Neural cell (in vitro differentiated cells): Measurements from ENCODE around the gene LRSAM1. TPM values are rescaled to one million over a fixed set of nuclear protein-coding genes. Genes with fewer than 3 reads are reported as not detected.

ENCODE experiments used
- H2AFZ ChIP-seq: fragments of 200-600, 300-800 bp; sonication (generic), shearing (Covaris generic); 2 replicates; pipeline ENCODE4 v1.6.0; 2014; ENCODE audit warnings: low read depth, mild to moderate bottlenecking, antibody characterized with exemption, low read length, moderate library complexity
- H3F3A ChIP-seq: fragments of 200-600 bp; shearing (Covaris generic); 2 replicates; pipeline ENCODE4 v1.6.1; 2016; ENCODE audit warnings: mild to moderate bottlenecking, moderate library complexity, mixed read lengths, antibody characterized with exemption, low read length; ENCODE audit not compliant: insufficient read depth, poor library complexity, severe bottlenecking
- H3K27ac ChIP-seq: fragments of 200-600, 300-800 bp; sonication (generic), shearing (Covaris generic); 2 replicates; pipeline ENCODE4 v1.5.1; 2014; ENCODE audit warnings: mild to moderate bottlenecking, low read length, moderate library complexity
- H3K27me3 ChIP-seq: fragments of 300-800, 200-600 bp; sonication (generic), shearing (Covaris generic); 2 replicates; pipeline ENCODE4 v1.6.0; 2014; ENCODE audit warnings: mild to moderate bottlenecking, low read depth, low read length, moderate library complexity; ENCODE audit not compliant: insufficient read depth
- H3K36me3 ChIP-seq: fragments of 300-800, 200-600 bp; sonication (generic), shearing (Covaris generic); 2 replicates; pipeline ENCODE4 v1.5.1; 2014; ENCODE audit warnings: mild to moderate bottlenecking, antibody characterized with exemption, low read length, moderate library complexity; ENCODE audit not compliant: insufficient read depth
- H3K4me2 ChIP-seq: fragments of 300-800, 200-600 bp; sonication (generic), shearing (Covaris generic); 2 replicates; pipeline ENCODE4 v1.6.0; 2014; ENCODE audit warnings: mild to moderate bottlenecking, low read length
- H3K4me3 ChIP-seq: fragments of 300-800, 200-600 bp; sonication (generic), shearing (Covaris generic); 2 replicates; pipeline ENCODE4 v1.5.1; 2014; ENCODE audit warnings: mild to moderate bottlenecking, low read length, moderate library complexity
- H3K79me2 ChIP-seq: fragments of 200-600 bp; shearing (Covaris generic); replicated peaks from 2 replicates; pipeline ENCODE4 v1.6.0; 2014; ENCODE audit warnings: mild to moderate bottlenecking, low read length, moderate library complexity; ENCODE audit not compliant: insufficient read depth
- H3K9ac ChIP-seq: fragments of 300-800, 200-600 bp; sonication (generic), shearing (Covaris generic); 2 replicates; pipeline ENCODE4 v1.6.1; 2016; ENCODE audit warnings: mild to moderate bottlenecking, low read length, mixed read lengths
- H3K9me2 ChIP-seq: fragments of 200-600 bp; shearing (Covaris generic); 2 replicates; pipeline ENCODE4 v1.6.1; 2016; ENCODE audit warnings: mild to moderate bottlenecking, low read length, mixed read lengths; ENCODE audit not compliant: insufficient read depth
- H3K9me3 ChIP-seq: fragments of 200-600, 300-800 bp; sonication (generic), shearing (Covaris generic); 2 replicates; pipeline ENCODE4 v1.6.1; 2016; ENCODE audit warnings: mild to moderate bottlenecking, mixed run types, low read length, moderate library complexity, mixed read lengths
- H4K20me1 ChIP-seq: fragments of 200-600 bp; shearing (Covaris generic); 2 replicates; pipeline ENCODE4 v1.6.1; 2016; ENCODE audit warnings: mild to moderate bottlenecking, mixed run types; ENCODE audit not compliant: insufficient read depth
- EP300 ChIP-seq: fragments of 450-650 bp; conservative IDR thresholded peaks from 2 replicates; pipeline ENCODE4 v1.6.1; 2014; ENCODE audit warnings: antibody characterized with exemption, mild to moderate bottlenecking, moderate library complexity; ENCODE audit not compliant: poor library complexity, severe bottlenecking
- EZH2 ChIP-seq: fragments of 200-600, 300-800 bp; shearing (Covaris generic), sonication (generic); IDR thresholded peaks from 2 replicates; pipeline ENCODE4 v1.6.1; 2014; ENCODE audit warnings: antibody characterized with exemption, low read length, borderline replicate concordance, mild to moderate bottlenecking; ENCODE audit not compliant: insufficient read depth, poor library complexity, severe bottlenecking
- MXI1 ChIP-seq: fragments of 450-650 bp; conservative IDR thresholded peaks from 2 replicates; pipeline ENCODE4 v1.6.1; 2014; ENCODE audit warnings: antibody characterized with exemption, mild to moderate bottlenecking; ENCODE audit not compliant: poor library complexity, severe bottlenecking
- POLR2AphosphoS5 ChIP-seq: IDR thresholded peaks from 2 replicates; pipeline ENCODE4 v1.6.1; 2012
- RAD21 ChIP-seq: fragments of 450-650 bp; conservative IDR thresholded peaks from 2 replicates; pipeline ENCODE4 v1.6.1; 2014; ENCODE audit warnings: antibody characterized with exemption, mild to moderate bottlenecking, moderate library complexity
- SMC3 ChIP-seq: fragments of 450-650 bp; conservative IDR thresholded peaks from 2 replicates; pipeline ENCODE4 v1.6.1; 2014; ENCODE audit warnings: antibody characterized with exemption, mild to moderate bottlenecking, moderate library complexity; ENCODE audit not compliant: poor library complexity
- TAF1 ChIP-seq: IDR thresholded peaks from 2 replicates; pipeline ENCODE4 v1.6.1; 2012; ENCODE audit warnings: low read depth
- polyA plus RNA-seq: library from polyadenylated mRNA; depleted of rRNA; stranded (reverse); fragments of >200 nt; gene quantifications from 2 replicates; pipeline ENCODE4 v1.2.3, GENCODE V29; 2014
- TF ChIP-seq, protein P1 (sequence below): IDR thresholded peaks from 2 replicates; pipeline ENCODE4 v1.6.1; 2012; ENCODE audit warnings: borderline replicate concordance
- TF ChIP-seq, protein P2 (sequence below): fragments of 450-650 bp; IDR thresholded peaks from 2 replicates; pipeline ENCODE4 v1.5.1; 2014; ENCODE audit warnings: antibody characterized with exemption, mild to moderate bottlenecking, moderate library complexity; ENCODE audit not compliant: poor library complexity, severe bottlenecking

The LRSAM1 gene
- polyA plus RNA-seq, 1 donor from 2014 or later: 21.6 TPM

DNA sequence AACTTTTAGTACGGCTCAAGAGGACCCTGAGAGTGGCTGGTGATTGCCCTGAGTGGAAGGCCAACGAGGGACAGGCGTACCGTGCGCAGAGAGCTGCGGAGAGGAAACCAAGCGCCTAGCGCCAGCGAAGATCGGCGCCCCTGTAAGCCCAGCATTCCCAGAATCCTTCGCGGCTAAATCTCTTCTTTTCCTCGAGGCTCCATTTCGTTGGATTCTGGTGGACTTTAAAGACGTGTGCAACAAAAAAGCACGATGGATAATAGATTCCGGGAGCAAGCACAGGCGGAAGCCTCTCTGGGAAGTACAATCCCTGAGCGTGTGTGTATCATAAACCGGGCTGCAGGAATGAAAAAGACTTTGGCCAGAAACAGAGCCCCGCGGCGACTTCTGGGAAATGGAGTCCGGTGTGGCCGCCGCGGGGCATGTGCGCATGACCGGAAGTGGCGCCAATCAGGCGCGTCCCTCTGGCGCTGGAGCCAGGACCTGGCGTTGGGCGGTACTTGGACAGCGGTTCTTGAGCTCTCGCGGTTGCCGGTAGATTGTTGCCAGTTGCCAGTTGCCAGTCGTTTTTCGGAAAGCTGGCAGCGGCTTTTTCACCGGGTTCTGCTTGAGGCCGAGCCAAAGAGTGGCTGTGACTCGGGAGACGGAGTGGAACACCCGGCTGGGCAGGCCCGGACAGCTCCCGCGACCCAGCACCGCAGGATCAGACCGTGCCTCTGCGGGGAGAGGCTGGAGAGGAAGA, 27.2 kb upstream of the LRSAM1 start, which contains the start of gene ZNF79:
TSS of gene ZNF79 (plus strand) at position 449 of the 742 bp plus-strand sequence. CDS start 406 bp downstream, outside the sequence.
- Histone ChIP-seq H3K9me2 (no peaks in the 10 kb centered on the region), H3K9me3 (no peaks in the 10 kb centered on the region), H3K27me3 (no peaks in the 10 kb centered on the region), H3K4me2 (peak within 1 kb of the TSS; percentile 76), H3K36me3 (no peaks in the 10 kb centered on the region), H3K27ac (peak within 1 kb of the TSS; percentile 94), H3F3A (no peaks in the 10 kb centered on the region), H3K9ac (peak within 1 kb of the TSS; percentile 83), H3K4me3 (peak within 1 kb of the TSS; percentile 70), H4K20me1 (no peaks in the 10 kb centered on the region), H2AFZ (peak within 1 kb of the TSS; percentile 67), H3K79me2 (peaks cover 15% of the 10 kb centered on the region)
- TF ChIP-seq EZH2: no peak
- TF ChIP-seq, protein P1, sequence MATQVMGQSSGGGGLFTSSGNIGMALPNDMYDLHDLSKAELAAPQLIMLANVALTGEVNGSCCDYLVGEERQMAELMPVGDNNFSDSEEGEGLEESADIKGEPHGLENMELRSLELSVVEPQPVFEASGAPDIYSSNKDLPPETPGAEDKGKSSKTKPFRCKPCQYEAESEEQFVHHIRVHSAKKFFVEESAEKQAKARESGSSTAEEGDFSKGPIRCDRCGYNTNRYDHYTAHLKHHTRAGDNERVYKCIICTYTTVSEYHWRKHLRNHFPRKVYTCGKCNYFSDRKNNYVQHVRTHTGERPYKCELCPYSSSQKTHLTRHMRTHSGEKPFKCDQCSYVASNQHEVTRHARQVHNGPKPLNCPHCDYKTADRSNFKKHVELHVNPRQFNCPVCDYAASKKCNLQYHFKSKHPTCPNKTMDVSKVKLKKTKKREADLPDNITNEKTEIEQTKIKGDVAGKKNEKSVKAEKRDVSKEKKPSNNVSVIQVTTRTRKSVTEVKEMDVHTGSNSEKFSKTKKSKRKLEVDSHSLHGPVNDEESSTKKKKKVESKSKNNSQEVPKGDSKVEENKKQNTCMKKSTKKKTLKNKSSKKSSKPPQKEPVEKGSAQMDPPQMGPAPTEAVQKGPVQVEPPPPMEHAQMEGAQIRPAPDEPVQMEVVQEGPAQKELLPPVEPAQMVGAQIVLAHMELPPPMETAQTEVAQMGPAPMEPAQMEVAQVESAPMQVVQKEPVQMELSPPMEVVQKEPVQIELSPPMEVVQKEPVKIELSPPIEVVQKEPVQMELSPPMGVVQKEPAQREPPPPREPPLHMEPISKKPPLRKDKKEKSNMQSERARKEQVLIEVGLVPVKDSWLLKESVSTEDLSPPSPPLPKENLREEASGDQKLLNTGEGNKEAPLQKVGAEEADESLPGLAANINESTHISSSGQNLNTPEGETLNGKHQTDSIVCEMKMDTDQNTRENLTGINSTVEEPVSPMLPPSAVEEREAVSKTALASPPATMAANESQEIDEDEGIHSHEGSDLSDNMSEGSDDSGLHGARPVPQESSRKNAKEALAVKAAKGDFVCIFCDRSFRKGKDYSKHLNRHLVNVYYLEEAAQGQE: no peak
- peak; percentile 54 for TF ChIP-seq SMC3
- TF ChIP-seq TAF1: peak; percentile 36
- peak; percentile 87 for TF ChIP-seq MXI1
- peak; percentile 81 for TF ChIP-seq POLR2AphosphoS5
- TF ChIP-seq RAD21: peak; percentile 53
- no peak for TF ChIP-seq EP300
- TF ChIP-seq, protein P2, sequence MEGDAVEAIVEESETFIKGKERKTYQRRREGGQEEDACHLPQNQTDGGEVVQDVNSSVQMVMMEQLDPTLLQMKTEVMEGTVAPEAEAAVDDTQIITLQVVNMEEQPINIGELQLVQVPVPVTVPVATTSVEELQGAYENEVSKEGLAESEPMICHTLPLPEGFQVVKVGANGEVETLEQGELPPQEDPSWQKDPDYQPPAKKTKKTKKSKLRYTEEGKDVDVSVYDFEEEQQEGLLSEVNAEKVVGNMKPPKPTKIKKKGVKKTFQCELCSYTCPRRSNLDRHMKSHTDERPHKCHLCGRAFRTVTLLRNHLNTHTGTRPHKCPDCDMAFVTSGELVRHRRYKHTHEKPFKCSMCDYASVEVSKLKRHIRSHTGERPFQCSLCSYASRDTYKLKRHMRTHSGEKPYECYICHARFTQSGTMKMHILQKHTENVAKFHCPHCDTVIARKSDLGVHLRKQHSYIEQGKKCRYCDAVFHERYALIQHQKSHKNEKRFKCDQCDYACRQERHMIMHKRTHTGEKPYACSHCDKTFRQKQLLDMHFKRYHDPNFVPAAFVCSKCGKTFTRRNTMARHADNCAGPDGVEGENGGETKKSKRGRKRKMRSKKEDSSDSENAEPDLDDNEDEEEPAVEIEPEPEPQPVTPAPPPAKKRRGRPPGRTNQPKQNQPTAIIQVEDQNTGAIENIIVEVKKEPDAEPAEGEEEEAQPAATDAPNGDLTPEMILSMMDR: no peak

DNA sequence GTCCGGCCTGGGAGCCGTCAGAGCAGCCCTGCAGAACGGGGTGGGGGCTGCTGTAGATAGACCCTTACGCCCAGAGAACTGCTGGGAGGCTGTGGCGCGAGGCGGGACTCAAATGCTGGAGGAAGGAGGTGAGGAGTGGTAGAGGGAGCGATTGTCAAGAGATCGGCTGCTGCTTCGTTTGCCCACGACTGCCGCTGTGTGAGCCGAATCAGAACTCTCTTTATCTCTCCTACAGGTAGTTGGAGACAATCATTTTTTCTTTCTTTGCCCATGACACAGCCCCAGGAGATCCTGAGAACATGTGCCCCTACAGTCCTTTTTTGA, 26.7 kb upstream of the LRSAM1 start:
- H3K9me2 ChIP-seq: no peaks in the 10 kb centered on the region
- H3K9ac ChIP-seq: peak overlapping the region; percentile 83
- TF ChIP-seq, protein P2: peak; percentile 26
- TF ChIP-seq EZH2 (no peak), SMC3 (peak; percentile 30)
- TF ChIP-seq, protein P1: no peak
- peak overlapping the region; percentile 76 for H3K4me2 ChIP-seq
- peak overlapping the region; percentile 94 for H3K27ac ChIP-seq
- peak overlapping the region; percentile 70 for H3K4me3 ChIP-seq
- H3K79me2 ChIP-seq: peaks cover 15% of the 10 kb centered on the region
- no peaks in the 10 kb centered on the region for H3K27me3 ChIP-seq
- no peaks in the 10 kb centered on the region for H4K20me1 ChIP-seq
- peak overlapping the region; percentile 67 for H2AFZ ChIP-seq
- H3F3A ChIP-seq: no peaks in the 10 kb centered on the region
- no peaks in the 10 kb centered on the region for H3K36me3 ChIP-seq
- H3K9me3 ChIP-seq: no peaks in the 10 kb centered on the region
